Mononuclear cell (primary cell): Measurements from ENCODE around the gene TRAPPC10. TPM values are rescaled to one million over a fixed set of nuclear protein-coding genes. Genes with fewer than 3 reads are reported as not detected.

ENCODE experiments used
- H3K27me3 ChIP-seq: 2 replicates; pipeline ENCODE4 v1.6.0; 2011; ENCODE audit warnings: low read length, control low read depth; ENCODE audit not compliant: insufficient read depth
- H3K4me1 ChIP-seq: 2 replicates; pipeline ENCODE4 v1.5.1; 2011; ENCODE audit warnings: mild to moderate bottlenecking, low read length, control low read depth; ENCODE audit not compliant: insufficient read depth
- H3K4me3 ChIP-seq: 2 replicates; pipeline ENCODE4 v1.5.1; 2011; ENCODE audit warnings: mild to moderate bottlenecking, low read length, moderate library complexity
- H3K9me3 ChIP-seq: 2 replicates; pipeline ENCODE4 v1.5.1; 2011; ENCODE audit warnings: low read depth, mild to moderate bottlenecking, control low read depth, low read length
- total RNA-seq: library from RNA; depleted of rRNA; stranded (reverse); fragments of >200 nt; gene quantifications from one replicate; pipeline ENCODE4 v1.2.3, GENCODE V29; 2012

The TRAPPC10 gene
- total RNA-seq, 1 donor, result 75.4 TPM

DNA sequence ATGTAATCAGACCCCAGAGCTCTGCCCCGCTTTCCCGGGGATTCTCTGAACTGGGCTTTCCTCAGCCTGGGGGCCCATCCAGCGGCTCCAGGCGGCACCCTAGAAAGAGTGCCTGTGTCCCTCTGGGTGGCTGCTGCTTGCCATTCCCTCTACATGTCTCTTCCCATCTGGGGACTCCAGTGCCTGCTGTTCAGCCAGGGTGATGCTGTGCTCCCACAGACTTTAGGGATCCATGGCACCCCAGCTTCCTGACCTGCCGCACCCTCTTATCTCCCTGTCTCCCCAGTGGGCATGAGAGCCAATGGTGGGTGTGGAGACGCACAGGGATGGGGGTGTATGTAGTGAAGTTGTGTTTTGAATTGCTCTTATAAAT, 16.2 kb downstream of the TRAPPC10 start:
- H3K4me1 ChIP-seq, result peaks cover 41% of the 10 kb centered on the region
- no peaks in the 10 kb centered on the region for H3K27me3 ChIP-seq
- H3K4me3 ChIP-seq, result no peak overlapping the region
- H3K9me3 ChIP-seq, result no peaks in the 10 kb centered on the region

GRCh38 chr21:44029460-44030087, 17.5 kb downstream of the TRAPPC10 start:
- Histone ChIP-seq H3K4me3 (no peak overlapping the region), H3K27me3 (no peaks in the 10 kb centered on the region), H3K9me3 (no peaks in the 10 kb centered on the region), H3K4me1 (peaks cover 30% of the 10 kb centered on the region)

DNA sequence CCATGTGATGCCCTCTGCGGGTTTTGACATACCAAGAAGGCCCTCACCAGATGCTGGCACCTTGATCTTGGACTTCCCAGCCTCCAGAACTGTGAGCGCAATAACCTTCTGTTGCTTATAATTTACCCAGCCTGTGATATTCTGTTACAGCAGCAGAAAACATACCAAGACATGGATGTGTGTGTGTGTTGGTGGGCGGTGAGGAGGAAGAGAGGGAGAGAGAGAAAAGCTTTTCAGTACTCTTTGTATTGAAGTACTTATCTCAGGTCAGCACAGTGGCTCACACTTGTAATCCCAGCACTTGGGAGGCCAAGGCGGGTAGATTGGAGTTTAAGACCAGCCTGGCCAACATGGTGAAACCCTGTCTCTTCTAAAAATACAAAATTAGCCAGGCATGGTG, 23.1 kb downstream of the TRAPPC10 start:
- H3K4me1 ChIP-seq, result no peaks in the 10 kb centered on the region
- no peak overlapping the region for H3K4me3 ChIP-seq
- H3K9me3 ChIP-seq, result no peaks in the 10 kb centered on the region
- H3K27me3 ChIP-seq, result no peaks in the 10 kb centered on the region

- Histone ChIP-seq H3K27me3 (no peaks in the 10 kb centered on the region), H3K4me3 (no peak overlapping the region), H3K9me3 (no peaks in the 10 kb centered on the region), H3K4me1 (no peaks in the 10 kb centered on the region)
These were observed 26.0 kb downstream of the TRAPPC10 start for GRCh38 chr21:44038063-44038462.

DNA sequence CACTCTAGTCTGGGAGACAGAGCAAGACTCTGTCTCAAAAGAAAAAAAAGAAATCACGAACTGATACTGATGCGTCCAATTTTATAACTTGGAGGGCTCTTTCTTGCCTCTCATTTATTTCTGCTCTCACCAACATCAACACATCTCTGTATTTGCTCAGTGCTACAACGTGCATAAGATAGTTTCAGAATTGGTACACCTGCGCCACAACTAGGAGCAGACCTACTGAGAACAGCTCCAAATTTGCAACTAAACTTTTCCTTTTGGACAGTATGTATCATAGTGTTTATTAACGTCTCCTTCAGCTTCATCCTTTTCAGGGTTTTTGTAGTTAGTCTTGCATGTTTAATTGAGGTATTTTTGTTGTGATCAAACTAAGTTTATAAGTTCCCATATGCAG, 27.7 kb downstream of the TRAPPC10 start:
- Histone ChIP-seq H3K4me3 (no peak overlapping the region), H3K9me3 (no peaks in the 10 kb centered on the region), H3K27me3 (no peaks in the 10 kb centered on the region), H3K4me1 (no peaks in the 10 kb centered on the region)

DNA sequence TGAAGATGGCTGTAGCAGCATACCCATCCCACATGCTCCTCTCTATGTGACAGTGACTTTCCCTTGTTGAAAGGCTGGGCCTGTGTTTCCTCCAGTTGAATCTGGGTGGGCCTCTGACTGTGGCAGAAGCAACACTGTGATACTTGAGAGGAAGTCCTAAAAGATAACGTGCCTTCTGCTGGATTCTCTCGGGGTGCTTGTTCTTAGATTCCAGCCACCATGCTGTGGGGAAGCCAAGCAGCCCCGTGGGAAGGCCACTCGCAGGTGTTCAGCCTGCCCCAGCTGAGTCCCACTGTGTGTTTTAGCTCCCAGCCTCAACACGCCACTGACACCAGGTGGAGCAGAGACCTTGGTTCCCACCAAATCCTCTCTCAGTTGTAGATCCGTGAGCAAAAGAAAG, 31.5 kb downstream of the TRAPPC10 start:
- H3K4me3 ChIP-seq, result no peak overlapping the region
- H3K27me3 ChIP-seq, result no peaks in the 10 kb centered on the region
- H3K9me3 ChIP-seq, result no peaks in the 10 kb centered on the region
- H3K4me1 ChIP-seq, result no peaks in the 10 kb centered on the region

DNA sequence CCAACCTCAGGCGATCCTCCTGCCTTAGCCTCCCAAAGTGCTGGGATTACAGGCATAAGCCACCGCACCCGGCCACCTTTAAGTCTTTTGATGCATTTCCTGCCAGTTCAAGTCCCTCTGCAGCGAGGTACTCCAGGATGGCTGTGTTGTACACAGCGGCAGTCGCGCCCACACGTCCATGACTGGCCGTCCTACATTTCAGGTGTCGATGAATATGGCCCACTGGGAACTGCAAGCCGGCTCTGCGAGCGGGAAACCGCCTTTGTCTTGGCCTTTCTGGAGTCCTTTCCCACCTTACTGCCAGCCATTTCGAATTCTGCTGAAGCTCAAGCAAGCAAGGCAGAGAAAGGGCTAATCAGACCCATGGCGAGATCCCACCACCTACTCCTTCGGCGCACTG, 34.6 kb downstream of the TRAPPC10 start:
- no peaks in the 10 kb centered on the region for H3K4me1 ChIP-seq
- no peak overlapping the region for H3K4me3 ChIP-seq
- H3K9me3 ChIP-seq, result no peaks in the 10 kb centered on the region
- no peaks in the 10 kb centered on the region for H3K27me3 ChIP-seq

- Histone ChIP-seq H3K27me3 (no peaks in the 10 kb centered on the region), H3K4me3 (no peak overlapping the region), H3K9me3 (no peaks in the 10 kb centered on the region), H3K4me1 (no peaks in the 10 kb centered on the region)
These were observed 36.0 kb downstream of the TRAPPC10 start for GRCh38 chr21:44047996-44048560.

DNA sequence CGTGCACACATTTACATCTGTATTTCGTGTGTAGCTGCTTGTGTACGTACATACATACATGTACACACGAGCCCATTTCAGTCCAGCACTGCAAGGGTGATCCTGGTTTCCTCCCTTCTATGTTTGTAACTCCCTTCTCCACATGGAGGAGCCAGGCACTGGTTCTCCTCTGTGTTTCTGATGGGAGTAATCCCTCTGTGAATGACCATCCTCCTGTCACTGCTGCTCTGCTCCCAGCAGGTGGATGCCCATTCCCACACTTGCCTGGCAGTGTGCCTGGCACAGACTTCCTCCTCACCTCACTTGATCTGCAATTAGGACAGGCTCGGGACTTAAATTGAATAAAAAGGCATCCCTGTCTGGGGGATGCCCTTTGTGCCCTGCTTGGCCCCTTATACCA, 37.1 kb downstream of the TRAPPC10 start:
- H3K27me3 ChIP-seq, result no peaks in the 10 kb centered on the region
- no peaks in the 10 kb centered on the region for H3K9me3 ChIP-seq
- no peaks in the 10 kb centered on the region for H3K4me1 ChIP-seq
- H3K4me3 ChIP-seq, result no peak overlapping the region

DNA sequence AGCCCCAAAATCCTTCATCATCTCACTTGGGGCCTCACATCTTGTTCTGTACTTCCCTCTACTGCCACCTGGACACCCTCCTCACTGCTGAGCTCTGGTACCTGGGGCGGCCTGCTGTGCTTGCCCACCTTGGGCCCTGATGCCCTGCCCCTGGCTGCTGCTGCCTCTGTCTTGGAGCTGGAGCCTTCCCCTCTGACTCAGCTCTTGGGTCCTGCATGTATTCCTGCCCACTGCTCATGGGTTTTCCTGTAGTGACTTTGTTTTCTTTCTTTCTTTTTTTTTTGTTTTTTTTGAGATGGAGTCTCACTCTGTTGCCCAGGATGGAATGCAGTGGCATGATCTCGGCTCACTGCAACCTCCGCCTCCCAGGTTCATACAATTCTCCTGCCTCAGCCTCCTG, 37.5 kb downstream of the TRAPPC10 start:
- Histone ChIP-seq H3K4me3 (no peak overlapping the region), H3K9me3 (no peaks in the 10 kb centered on the region), H3K4me1 (no peaks in the 10 kb centered on the region), H3K27me3 (no peaks in the 10 kb centered on the region)

DNA sequence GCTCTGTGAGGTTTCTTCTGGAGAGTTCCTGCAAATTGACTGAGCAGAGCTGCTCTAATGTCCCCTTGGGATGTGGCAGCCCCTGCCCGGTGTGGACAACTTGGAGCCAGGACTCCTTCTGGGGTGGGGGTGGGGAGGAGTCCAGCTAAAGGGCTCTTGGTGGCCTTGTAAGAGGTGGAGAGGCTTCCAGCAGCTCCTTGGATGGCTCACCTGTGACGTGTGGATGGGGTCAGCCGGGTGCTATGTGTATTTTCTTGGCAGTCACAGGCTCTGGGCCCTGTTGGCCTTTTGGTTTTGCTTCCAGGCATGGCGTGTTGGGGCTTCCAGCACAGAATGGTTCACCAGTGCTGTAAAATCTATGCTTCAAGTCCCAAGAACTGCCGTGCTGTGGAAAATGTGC, 38.2 kb downstream of the TRAPPC10 start:
- no peaks in the 10 kb centered on the region for H3K27me3 ChIP-seq
- H3K9me3 ChIP-seq, result no peaks in the 10 kb centered on the region
- no peaks in the 10 kb centered on the region for H3K4me1 ChIP-seq

GRCh38 chr21:44051462-44051941, 39.4 kb downstream of the TRAPPC10 start:
- Histone ChIP-seq H3K9me3 (no peaks in the 10 kb centered on the region), H3K4me1 (no peaks in the 10 kb centered on the region), H3K4me3 (no peak overlapping the region), H3K27me3 (no peaks in the 10 kb centered on the region)

More for the DNA sequence above, 38.2 kb downstream of the TRAPPC10 start:
- no peak overlapping the region for H3K4me3 ChIP-seq

- Histone ChIP-seq H3K4me3 (no peak overlapping the region), H3K4me1 (no peaks in the 10 kb centered on the region), H3K9me3 (no peaks in the 10 kb centered on the region), H3K27me3 (no peaks in the 10 kb centered on the region)
These were observed 40.1 kb downstream of the TRAPPC10 start for GRCh38 chr21:44052071-44052829.

DNA sequence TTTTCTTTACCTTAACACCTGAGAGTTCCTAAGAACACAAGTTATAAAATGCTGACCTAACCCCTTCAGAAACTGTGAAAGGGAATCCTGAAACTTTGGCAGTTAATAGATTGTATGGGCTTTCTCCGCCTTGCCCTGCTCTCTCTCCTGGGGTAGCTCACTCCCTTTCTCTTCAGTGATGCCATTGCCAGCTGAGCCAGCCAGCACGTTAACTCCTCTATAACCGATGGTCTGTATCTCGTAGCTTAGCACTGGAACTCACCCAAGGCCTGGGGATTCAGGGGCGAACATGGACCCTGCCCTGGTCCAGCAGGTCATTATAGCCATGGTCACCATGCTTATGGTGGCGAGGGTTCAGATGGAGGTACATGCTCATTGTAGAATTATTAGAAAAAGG, 40.7 kb downstream of the TRAPPC10 start:
- H3K27me3 ChIP-seq, result no peaks in the 10 kb centered on the region
- H3K4me1 ChIP-seq, result no peaks in the 10 kb centered on the region
- H3K4me3 ChIP-seq, result no peak overlapping the region
- H3K9me3 ChIP-seq, result no peaks in the 10 kb centered on the region

GRCh38 chr21:44053567-44053966, 41.5 kb downstream of the TRAPPC10 start:
- no peaks in the 10 kb centered on the region for H3K4me1 ChIP-seq
- no peak overlapping the region for H3K4me3 ChIP-seq
- H3K9me3 ChIP-seq, result no peaks in the 10 kb centered on the region
- H3K27me3 ChIP-seq, result no peaks in the 10 kb centered on the region
